Measurements from ENCODE around the gene DERA. TPM values are rescaled to one million over a fixed set of nuclear protein-coding genes. Genes with fewer than 3 reads are reported as not detected.

The DERA gene
- total and polyA plus RNA-seq, 2 of the 13 experiments (the other 11 are each of a cell fraction or from before 2014, with no cell fraction given) = 24.0 to 51.3 TPM

DNA sequence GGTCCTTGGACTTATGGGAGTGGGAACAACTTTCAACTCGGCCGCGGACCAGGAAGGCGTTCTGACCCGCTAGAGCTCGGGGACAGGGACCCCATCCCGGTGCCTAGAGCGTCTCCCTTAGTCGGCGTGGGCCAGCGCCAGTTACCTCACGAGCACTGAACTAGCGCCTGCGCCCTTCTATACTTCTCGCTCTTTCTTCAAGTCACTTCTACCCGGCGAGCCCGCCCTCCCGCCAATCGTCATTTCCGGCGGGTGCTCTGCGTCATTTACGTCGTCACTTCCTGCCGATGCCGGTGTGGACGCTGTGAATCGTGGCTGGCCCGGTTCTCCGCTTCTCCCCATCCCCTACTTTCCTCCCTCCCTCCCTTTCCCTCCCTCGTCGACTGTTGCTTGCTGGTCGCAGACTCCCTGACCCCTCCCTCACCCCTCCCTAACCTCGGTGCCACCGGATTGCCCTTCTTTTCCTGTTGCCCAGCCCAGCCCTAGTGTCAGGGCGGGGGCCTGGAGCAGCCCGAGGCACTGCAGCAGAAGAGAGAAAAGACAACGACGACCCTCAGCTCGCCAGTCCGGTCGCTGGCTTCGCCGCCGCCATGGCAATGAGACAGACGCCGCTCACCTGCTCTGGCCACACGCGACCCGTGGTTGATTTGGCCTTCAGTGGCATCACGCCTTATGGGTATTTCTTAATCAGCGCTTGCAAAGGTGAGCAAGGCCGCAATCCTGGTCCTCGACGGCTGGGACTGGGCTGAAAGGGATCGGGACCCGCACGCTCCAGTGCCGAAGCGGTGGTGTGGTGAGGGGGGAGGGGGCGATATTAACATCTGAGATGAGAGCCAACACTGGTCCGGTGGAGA is 28.8 kb upstream of the DERA start, which contains the start of gene STRAP (continued):
- TF ChIP-seq PITX1 (CRISPR knock-in tag; IDR thresholded peaks at IDR 0.05) = peak; percentile 47; the same call in 1 of the 2 replicates
- peak; percentile 14; the same call in 1 of the 2 replicates for TF ChIP-seq ZNF264 (CRISPR knock-in tag; IDR thresholded peaks at IDR 0.05)
- no peak for TF ChIP-seq RBAK (CRISPR knock-in tag; IDR thresholded peaks at IDR 0.05)
- TF ChIP-seq ZNF138 (CRISPR knock-in tag; IDR thresholded peaks at IDR 0.05; ENCODE audit: low read depth) = peak; percentile 61; the same call in 1 of the 2 replicates
- TF ChIP-seq AGO1 (IDR thresholded peaks at IDR 0.05; ENCODE audit: low read depth, low read length, poor library complexity, severe bottlenecking) = no peak
- no peak for TF ChIP-seq SSRP1 (CRISPR knock-in tag; IDR thresholded peaks at IDR 0.05)
- TF ChIP-seq ZKSCAN5 (CRISPR knock-in tag; IDR thresholded peaks at IDR 0.05) = no peak
- no peak for TF ChIP-seq REPIN1 (CRISPR knock-in tag; IDR thresholded peaks at IDR 0.05; ENCODE audit: borderline replicate concordance, low read depth)
- no peak for TF ChIP-seq ZNF784 (CRISPR knock-in tag; IDR thresholded peaks at IDR 0.05; ENCODE audit: borderline replicate concordance)
- peak; percentile 54; the same call in 1 of the 2 replicates for TF ChIP-seq ETV6 (CRISPR knock-in tag; conservative IDR thresholded peaks at IDR 0.05)
- no peak; the same call in 1 of the 2 replicates for TF ChIP-seq ZFP82 (CRISPR knock-in tag; IDR thresholded peaks at IDR 0.05; ENCODE audit: borderline replicate concordance)
- TF ChIP-seq HDAC2 (CRISPR knock-in tag; IDR thresholded peaks at IDR 0.05) = peak; percentile 21; the same call in 1 of the 2 replicates
- 0 out of 2 replicates have a peak, but pooled peaks have one; percentile 72 for TF ChIP-seq ZNF232 (CRISPR knock-in tag; IDR thresholded peaks at IDR 0.05; ENCODE audit: borderline replicate concordance)
- TF ChIP-seq ZNF720 (CRISPR knock-in tag; IDR thresholded peaks at IDR 0.05) = no peak
- TF ChIP-seq SPEN (CRISPR knock-in tag; IDR thresholded peaks at IDR 0.05; ENCODE audit: low read depth) = peak; percentile 76; the same call in 1 of the 2 replicates
- TF ChIP-seq KLF13 (CRISPR knock-in tag; IDR thresholded peaks at IDR 0.05) = no peak
- no peak for TF ChIP-seq ZNF337 (CRISPR knock-in tag; IDR thresholded peaks at IDR 0.05; ENCODE audit: borderline replicate concordance, low read depth)
- no peak; the same call in 1 of the 2 replicates for TF ChIP-seq CHCHD3 (CRISPR knock-in tag; IDR thresholded peaks at IDR 0.05)
- peak; percentile 61 for TF ChIP-seq ZNF362 (CRISPR knock-in tag; IDR thresholded peaks at IDR 0.05; ENCODE audit: borderline replicate concordance)
- TF ChIP-seq ZIK1 (CRISPR knock-in tag; IDR thresholded peaks at IDR 0.05; ENCODE audit: borderline replicate concordance, low read depth) = 0 out of 2 replicates have a peak, but pooled peaks have one; percentile 21
- no peak for TF ChIP-seq ZC3H13 (CRISPR knock-in tag; IDR thresholded peaks at IDR 0.05)
- TF ChIP-seq, protein P1, sequence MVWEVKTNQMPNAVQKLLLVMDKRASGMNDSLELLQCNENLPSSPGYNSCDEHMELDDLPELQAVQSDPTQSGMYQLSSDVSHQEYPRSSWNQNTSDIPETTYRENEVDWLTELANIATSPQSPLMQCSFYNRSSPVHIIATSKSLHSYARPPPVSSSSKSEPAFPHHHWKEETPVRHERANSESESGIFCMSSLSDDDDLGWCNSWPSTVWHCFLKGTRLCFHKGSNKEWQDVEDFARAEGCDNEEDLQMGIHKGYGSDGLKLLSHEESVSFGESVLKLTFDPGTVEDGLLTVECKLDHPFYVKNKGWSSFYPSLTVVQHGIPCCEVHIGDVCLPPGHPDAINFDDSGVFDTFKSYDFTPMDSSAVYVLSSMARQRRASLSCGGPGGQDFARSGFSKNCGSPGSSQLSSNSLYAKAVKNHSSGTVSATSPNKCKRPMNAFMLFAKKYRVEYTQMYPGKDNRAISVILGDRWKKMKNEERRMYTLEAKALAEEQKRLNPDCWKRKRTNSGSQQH (CRISPR knock-in tag; IDR thresholded peaks at IDR 0.05; ENCODE audit: low read depth) = no peak
- TF ChIP-seq TEAD3 (CRISPR knock-in tag; optimal IDR thresholded peaks at IDR 0.05; ENCODE audit: borderline replicate concordance) = no peak
- peak; percentile 25 for TF ChIP-seq AGO2 (optimal IDR thresholded peaks at IDR 0.05; ENCODE audit: low read depth, low read length)
- peak; percentile 7; the same call in 1 of the 2 replicates for TF ChIP-seq MIER2 (CRISPR knock-in tag; IDR thresholded peaks at IDR 0.05)

Data from HepG2 (cell line).